ENCODE data around the gene PHLDB3. TPM values are rescaled to one million over a fixed set of nuclear protein-coding genes. Genes with fewer than 3 reads are reported as not detected.

PHLDB3 gene
- total and polyA plus RNA-seq, 2 of the 13 experiments (the other 11 are each of a cell fraction or from before 2014, with no cell fraction given), result 11.3 to 14.5 TPM

DNA sequence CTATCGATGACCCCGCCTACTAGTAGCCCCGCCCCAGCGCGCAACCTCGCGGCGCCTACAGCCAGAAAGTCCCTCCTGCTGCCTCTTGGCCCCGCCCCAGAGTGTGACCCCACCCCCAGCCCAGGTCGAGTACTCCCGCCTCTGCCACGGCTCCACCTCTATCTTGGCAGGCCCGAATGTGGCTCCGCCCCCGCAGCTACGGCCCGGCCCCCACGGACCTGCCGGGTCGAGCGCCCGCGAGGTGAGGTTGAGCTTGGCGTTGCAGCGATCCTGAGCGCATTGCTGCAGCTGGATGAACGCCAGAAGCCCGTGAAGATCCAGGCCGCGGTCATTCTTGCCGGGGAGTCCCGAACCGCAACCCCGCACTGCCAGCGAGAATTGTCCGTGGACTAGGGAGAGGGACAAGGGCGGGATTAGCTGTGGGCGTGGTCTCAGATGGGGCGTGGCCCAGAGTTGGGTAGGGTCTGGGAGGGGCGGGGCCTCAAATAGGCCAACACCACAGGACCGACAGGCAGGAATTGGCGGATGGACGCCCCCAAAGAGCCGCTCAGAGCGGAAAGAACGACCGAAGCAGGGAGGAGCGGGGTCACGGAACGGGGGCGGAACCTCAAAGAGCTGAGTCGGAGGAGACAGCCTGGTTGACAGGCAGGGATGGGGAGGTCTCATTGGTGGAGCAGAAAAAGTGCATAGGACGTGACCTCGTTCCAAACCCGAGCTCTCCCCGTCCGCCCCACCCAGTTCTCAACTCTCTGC lies 41.0 kb downstream of the PHLDB3 start (continued):
- TF ChIP-seq, protein P1, sequence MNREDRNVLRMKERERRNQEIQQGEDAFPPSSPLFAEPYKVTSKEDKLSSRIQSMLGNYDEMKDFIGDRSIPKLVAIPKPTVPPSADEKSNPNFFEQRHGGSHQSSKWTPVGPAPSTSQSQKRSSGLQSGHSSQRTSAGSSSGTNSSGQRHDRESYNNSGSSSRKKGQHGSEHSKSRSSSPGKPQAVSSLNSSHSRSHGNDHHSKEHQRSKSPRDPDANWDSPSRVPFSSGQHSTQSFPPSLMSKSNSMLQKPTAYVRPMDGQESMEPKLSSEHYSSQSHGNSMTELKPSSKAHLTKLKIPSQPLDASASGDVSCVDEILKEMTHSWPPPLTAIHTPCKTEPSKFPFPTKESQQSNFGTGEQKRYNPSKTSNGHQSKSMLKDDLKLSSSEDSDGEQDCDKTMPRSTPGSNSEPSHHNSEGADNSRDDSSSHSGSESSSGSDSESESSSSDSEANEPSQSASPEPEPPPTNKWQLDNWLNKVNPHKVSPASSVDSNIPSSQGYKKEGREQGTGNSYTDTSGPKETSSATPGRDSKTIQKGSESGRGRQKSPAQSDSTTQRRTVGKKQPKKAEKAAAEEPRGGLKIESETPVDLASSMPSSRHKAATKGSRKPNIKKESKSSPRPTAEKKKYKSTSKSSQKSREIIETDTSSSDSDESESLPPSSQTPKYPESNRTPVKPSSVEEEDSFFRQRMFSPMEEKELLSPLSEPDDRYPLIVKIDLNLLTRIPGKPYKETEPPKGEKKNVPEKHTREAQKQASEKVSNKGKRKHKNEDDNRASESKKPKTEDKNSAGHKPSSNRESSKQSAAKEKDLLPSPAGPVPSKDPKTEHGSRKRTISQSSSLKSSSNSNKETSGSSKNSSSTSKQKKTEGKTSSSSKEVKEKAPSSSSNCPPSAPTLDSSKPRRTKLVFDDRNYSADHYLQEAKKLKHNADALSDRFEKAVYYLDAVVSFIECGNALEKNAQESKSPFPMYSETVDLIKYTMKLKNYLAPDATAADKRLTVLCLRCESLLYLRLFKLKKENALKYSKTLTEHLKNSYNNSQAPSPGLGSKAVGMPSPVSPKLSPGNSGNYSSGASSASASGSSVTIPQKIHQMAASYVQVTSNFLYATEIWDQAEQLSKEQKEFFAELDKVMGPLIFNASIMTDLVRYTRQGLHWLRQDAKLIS (CRISPR knock-in tag; IDR thresholded peaks at IDR 0.05), result no peak
- TF ChIP-seq ETV5 (CRISPR knock-in tag; IDR thresholded peaks at IDR 0.05; ENCODE audit: borderline replicate concordance) (no peak), MBNL3 (CRISPR knock-in tag; conservative IDR thresholded peaks at IDR 0.05) (no peak), ZNF720 (CRISPR knock-in tag; IDR thresholded peaks at IDR 0.05) (no peak), KDM4B (CRISPR knock-in tag; IDR thresholded peaks at IDR 0.05) (no peak), TBX2 (CRISPR knock-in tag; IDR thresholded peaks at IDR 0.05; ENCODE audit: borderline replicate concordance) (0 out of 2 replicates have a peak, but pooled peaks have one; percentile 10), ZNF558 (CRISPR knock-in tag; IDR thresholded peaks at IDR 0.05; ENCODE audit: borderline replicate concordance) (no peak), STAG1 (CRISPR knock-in tag; IDR thresholded peaks at IDR 0.05) (no peak)
- TF ChIP-seq, protein P2, sequence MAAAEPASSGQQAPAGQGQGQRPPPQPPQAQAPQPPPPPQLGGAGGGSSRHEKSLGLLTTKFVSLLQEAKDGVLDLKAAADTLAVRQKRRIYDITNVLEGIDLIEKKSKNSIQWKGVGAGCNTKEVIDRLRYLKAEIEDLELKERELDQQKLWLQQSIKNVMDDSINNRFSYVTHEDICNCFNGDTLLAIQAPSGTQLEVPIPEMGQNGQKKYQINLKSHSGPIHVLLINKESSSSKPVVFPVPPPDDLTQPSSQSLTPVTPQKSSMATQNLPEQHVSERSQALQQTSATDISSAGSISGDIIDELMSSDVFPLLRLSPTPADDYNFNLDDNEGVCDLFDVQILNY (CRISPR knock-in tag; conservative IDR thresholded peaks at IDR 0.05), result no peak
- TF ChIP-seq, protein P3, sequence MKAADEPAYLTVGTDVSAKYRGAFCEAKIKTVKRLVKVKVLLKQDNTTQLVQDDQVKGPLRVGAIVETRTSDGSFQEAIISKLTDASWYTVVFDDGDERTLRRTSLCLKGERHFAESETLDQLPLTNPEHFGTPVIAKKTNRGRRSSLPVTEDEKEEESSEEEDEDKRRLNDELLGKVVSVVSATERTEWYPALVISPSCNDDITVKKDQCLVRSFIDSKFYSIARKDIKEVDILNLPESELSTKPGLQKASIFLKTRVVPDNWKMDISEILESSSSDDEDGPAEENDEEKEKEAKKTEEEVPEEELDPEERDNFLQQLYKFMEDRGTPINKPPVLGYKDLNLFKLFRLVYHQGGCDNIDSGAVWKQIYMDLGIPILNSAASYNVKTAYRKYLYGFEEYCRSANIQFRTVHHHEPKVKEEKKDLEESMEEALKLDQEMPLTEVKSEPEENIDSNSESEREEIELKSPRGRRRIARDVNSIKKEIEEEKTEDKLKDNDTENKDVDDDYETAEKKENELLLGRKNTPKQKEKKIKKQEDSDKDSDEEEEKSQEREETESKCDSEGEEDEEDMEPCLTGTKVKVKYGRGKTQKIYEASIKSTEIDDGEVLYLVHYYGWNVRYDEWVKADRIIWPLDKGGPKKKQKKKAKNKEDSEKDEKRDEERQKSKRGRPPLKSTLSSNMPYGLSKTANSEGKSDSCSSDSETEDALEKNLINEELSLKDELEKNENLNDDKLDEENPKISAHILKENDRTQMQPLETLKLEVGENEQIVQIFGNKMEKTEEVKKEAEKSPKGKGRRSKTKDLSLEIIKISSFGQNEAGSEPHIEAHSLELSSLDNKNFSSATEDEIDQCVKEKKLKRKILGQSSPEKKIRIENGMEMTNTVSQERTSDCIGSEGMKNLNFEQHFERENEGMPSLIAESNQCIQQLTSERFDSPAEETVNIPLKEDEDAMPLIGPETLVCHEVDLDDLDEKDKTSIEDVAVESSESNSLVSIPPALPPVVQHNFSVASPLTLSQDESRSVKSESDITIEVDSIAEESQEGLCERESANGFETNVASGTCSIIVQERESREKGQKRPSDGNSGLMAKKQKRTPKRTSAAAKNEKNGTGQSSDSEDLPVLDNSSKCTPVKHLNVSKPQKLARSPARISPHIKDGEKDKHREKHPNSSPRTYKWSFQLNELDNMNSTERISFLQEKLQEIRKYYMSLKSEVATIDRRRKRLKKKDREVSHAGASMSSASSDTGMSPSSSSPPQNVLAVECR (CRISPR knock-in tag; IDR thresholded peaks at IDR 0.05; ENCODE audit: borderline replicate concordance), result peak; percentile 71
- TF ChIP-seq, protein P4, sequence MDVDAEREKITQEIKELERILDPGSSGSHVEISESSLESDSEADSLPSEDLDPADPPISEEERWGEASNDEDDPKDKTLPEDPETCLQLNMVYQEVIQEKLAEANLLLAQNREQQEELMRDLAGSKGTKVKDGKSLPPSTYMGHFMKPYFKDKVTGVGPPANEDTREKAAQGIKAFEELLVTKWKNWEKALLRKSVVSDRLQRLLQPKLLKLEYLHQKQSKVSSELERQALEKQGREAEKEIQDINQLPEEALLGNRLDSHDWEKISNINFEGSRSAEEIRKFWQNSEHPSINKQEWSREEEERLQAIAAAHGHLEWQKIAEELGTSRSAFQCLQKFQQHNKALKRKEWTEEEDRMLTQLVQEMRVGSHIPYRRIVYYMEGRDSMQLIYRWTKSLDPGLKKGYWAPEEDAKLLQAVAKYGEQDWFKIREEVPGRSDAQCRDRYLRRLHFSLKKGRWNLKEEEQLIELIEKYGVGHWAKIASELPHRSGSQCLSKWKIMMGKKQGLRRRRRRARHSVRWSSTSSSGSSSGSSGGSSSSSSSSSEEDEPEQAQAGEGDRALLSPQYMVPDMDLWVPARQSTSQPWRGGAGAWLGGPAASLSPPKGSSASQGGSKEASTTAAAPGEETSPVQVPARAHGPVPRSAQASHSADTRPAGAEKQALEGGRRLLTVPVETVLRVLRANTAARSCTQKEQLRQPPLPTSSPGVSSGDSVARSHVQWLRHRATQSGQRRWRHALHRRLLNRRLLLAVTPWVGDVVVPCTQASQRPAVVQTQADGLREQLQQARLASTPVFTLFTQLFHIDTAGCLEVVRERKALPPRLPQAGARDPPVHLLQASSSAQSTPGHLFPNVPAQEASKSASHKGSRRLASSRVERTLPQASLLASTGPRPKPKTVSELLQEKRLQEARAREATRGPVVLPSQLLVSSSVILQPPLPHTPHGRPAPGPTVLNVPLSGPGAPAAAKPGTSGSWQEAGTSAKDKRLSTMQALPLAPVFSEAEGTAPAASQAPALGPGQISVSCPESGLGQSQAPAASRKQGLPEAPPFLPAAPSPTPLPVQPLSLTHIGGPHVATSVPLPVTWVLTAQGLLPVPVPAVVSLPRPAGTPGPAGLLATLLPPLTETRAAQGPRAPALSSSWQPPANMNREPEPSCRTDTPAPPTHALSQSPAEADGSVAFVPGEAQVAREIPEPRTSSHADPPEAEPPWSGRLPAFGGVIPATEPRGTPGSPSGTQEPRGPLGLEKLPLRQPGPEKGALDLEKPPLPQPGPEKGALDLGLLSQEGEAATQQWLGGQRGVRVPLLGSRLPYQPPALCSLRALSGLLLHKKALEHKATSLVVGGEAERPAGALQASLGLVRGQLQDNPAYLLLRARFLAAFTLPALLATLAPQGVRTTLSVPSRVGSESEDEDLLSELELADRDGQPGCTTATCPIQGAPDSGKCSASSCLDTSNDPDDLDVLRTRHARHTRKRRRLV (CRISPR knock-in tag; IDR thresholded peaks at IDR 0.05), result no peak
